GM10248 (cell line): Measurements from ENCODE around the gene CNTRL.

ENCODE experiments used
- CTCF ChIA-PET: fragments of 300-600 bp; sonication (Branson Sonifier 250); formaldehyde crosslinking; extraction: SDS; loops from one replicate; lab custom pipeline; 2021; ENCODE audit warnings: antibody characterized with exemption; lab: Yijun Ruan, JAX
- POLR2A ChIA-PET: fragments of 350-650 bp; sonication (Branson Sonifier 250); formaldehyde crosslinking; extraction: SDS; loops from one replicate; lab custom pipeline; 2020; ENCODE audit warnings: antibody characterized with exemption; lab: Yijun Ruan, JAX
- DNase-seq: peaks from one replicate; pipeline ENCODE4 v3.0.0; 2012; ENCODE audit errors: extremely low spot score
- TF ChIP-seq, protein P1 (sequence below): IDR thresholded peaks from 2 replicates; pipeline ENCODE4 v1.5.1; 2012; ENCODE audit warnings: mild to moderate bottlenecking, low read depth; ENCODE audit errors: extremely low read depth, missing control alignments, control extremely low read depth

The CNTRL gene

DNA sequence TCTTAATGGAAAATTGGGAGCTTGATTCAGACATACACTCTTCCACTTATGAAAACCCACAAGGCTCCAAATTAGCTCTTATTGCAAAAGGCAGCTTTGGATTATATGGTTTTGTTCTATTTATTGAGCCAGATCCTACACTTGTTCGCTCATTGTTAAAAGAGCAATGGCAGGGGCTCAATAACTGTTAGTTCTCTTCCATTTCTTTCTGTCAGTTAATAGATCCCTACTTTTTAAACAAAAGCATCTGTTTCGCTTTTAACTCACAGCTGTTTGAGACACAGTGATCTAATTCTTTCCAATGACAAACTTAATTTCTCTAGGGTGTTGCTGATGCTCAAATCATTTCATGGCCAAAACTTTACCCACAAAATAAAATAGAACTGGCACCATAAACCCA is 36.4 kb upstream of the CNTRL start:
- ChIA-PET POLR2A (no interaction called here), CTCF (interaction anchor here (1.0 to 3.8 kb wide), 6 partner anchors 9 to 22 kb away, joined by 3 to 12 read pairs (median 3); no protein-coding TSS in a partner anchor)
- TF ChIP-seq, protein P1, sequence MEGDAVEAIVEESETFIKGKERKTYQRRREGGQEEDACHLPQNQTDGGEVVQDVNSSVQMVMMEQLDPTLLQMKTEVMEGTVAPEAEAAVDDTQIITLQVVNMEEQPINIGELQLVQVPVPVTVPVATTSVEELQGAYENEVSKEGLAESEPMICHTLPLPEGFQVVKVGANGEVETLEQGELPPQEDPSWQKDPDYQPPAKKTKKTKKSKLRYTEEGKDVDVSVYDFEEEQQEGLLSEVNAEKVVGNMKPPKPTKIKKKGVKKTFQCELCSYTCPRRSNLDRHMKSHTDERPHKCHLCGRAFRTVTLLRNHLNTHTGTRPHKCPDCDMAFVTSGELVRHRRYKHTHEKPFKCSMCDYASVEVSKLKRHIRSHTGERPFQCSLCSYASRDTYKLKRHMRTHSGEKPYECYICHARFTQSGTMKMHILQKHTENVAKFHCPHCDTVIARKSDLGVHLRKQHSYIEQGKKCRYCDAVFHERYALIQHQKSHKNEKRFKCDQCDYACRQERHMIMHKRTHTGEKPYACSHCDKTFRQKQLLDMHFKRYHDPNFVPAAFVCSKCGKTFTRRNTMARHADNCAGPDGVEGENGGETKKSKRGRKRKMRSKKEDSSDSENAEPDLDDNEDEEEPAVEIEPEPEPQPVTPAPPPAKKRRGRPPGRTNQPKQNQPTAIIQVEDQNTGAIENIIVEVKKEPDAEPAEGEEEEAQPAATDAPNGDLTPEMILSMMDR = no peak

DNA sequence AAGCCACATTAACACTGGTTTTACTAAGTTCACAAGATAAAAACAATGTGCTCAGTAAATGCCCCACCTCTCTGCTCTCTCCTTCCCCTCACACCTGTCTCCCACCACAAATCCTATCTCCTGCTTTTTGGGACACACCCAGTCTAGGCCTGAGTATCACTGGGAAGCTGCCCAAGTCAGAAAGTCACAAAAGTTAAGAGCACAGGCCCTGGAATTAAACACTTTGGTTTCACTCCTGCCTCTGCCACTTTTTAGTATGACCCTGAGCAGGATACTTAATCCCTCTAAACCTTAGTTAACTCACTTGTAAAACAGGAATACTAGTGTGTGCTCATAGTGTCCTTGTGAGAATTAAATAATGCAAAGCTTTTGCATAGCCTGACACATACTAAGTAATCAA is 36.0 kb upstream of the CNTRL start:
- TF ChIP-seq, protein P1 = no peak
- ChIA-PET CTCF (interaction anchor here (1.0 to 3.8 kb wide), 6 partner anchors 10 to 22 kb away, joined by 3 to 12 read pairs (median 3); no protein-coding TSS in a partner anchor), POLR2A (no interaction called here)
- DNase-seq = no peak

More for the DNA sequence above, 36.4 kb upstream of the CNTRL start:
- DNase-seq = no peak

DNA sequence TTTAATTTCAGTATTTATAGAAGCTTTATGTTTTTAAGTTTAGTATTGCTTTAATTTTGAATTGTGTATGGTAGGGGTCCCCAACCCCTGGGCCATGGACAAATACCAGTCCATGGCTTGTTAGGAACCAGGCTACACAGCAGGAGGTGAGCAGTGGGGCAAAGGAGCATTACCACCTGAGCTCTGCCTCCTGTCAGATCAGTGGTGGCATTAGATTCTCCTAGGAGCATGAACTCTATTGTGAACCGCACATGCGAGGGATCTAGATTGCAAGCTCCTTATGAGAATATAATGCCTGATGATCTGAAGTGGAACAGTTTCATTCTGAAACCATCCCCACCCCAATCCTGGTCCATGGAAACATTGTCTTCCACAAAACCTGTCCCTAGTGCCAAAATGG is 26.6 kb upstream of the CNTRL start:
- CTCF ChIA-PET = interaction anchor here (0.9 to 7.4 kb wide), 4 partner anchors 12 to 62 kb away, joined by 3 to 56 read pairs (median 6); no protein-coding TSS in a partner anchor
- POLR2A ChIA-PET = no interaction called here
- no peak for DNase-seq
- TF ChIP-seq, protein P1 = no peak

DNA sequence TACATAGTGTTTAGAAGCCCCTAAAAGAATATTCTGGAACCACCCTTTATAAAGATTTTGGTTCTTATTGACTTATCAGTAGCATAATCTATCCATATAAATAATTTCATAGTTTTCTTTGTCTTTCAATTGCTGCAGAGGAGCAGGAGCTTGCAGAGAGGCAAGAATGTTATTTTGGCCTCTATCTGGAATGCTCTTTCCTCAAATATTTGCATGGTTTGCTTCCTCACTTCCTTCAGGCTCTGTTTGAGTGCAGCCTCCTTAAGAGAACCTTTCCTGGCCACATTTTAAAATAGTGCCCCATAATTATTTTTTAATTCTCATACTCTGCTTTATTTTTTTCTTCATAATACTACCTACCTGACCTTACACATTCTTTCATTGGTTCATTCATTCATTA is 26.1 kb upstream of the CNTRL start:
- DNase-seq = no peak
- CTCF ChIA-PET = interaction anchor here (0.9 to 7.4 kb wide), 5 partner anchors 11 to 63 kb away, joined by 3 to 56 read pairs (median 5); no protein-coding TSS in a partner anchor
- TF ChIP-seq, protein P1 = no peak
- POLR2A ChIA-PET = no interaction called here

DNA sequence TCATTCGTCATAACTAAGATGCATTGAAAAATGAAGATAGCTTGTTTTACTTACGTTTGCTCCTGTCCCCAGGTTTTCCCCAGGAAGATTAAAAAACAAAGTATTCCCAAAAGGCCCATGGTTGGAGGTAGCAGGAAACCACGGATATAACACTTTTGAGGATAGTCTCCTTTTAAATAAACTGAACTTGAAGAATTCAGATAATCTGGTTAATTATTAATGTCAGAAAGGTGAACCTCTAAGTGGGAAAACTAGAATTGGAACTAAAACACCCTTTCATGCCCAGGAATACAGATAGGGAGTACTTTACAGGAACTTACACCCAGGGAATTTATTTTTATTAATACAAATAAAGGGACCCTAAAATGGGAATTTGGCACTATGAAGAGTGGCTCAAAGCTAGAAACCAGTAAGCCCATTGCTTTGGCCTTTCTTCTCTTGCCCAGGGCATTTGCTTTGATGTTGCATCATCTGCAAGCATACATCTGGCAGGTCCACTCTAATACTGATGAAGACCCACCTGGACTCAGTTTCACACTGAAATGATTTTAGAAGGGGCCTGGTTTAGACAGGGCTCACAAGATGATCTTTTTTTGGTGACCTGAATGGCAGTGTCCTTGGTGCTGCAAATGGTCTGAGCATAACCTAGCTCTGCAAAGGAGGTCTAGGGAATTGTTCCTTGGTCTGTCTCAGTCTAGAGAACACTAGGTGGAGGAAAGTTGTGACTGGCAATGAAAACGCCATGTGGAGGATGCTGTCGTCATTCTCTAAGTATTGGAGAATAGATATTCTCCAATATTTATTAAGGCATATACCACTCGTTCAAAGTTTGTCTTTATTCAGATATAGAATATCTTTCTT is 24.4 kb upstream of the CNTRL start, which contains the start of gene C5:
Gene C5, minus strand, starts transcription at position 148 of the 861 bp plus-strand sequence. Its CDS starts 29 bp downstream, at position 119.
- TF ChIP-seq, protein P1 = no peak
- CTCF ChIA-PET = interaction anchor here (0.8 to 7.4 kb wide), 6 partner anchors 10 to 294 kb away, joined by 3 to 56 read pairs (median 4); no protein-coding TSS in a partner anchor
- POLR2A ChIA-PET = no interaction called here
- DNase-seq = no peak

DNA sequence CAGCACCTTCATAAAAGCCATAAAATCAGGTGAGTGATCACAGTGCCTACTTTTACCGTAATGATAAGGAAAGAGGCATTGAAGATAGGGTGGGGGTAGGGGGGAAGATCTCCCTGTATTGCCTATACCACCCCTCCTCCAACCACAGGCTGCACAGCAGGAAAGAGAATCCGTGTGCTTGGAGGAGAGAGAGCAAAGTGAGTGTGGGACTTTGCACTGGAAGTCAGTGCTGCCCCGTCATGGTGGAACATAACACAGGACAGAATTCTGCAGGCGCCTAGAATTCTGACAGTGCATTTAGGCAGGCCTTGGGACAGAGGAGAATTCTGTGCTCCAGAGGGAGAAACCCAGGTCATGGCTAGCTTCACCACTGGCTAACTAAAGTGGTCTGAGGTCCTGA is 21.2 kb upstream of the CNTRL start:
- no peak for DNase-seq
- ChIA-PET POLR2A (no interaction called here), CTCF (interaction anchor here (1.1 kb wide), 1 partner anchor 72 kb away, joined by 3 read pairs; no protein-coding TSS in a partner anchor)
- TF ChIP-seq, protein P1 = no peak
